RCC 7860 (cell line): Measurements from ENCODE around the gene KIAA0930.
"Not testable (repeated sequence)": the region's sequence is repeated elsewhere in the genome, so short reads cannot be mapped to it uniquely, and the experiment has no call there.

Experiments
- DNase-seq: peaks from one replicate; pipeline ENCODE4 v3.0.0-alpha.2; 2015; ENCODE audit warnings: low spot score
- FAIRE-seq: peaks from 2 replicates; lab custom pipeline; 2012; peaks lifted over from hg19 to GRCh38; lab: Jason Lieb, UNC

KIAA0930 gene

DNA sequence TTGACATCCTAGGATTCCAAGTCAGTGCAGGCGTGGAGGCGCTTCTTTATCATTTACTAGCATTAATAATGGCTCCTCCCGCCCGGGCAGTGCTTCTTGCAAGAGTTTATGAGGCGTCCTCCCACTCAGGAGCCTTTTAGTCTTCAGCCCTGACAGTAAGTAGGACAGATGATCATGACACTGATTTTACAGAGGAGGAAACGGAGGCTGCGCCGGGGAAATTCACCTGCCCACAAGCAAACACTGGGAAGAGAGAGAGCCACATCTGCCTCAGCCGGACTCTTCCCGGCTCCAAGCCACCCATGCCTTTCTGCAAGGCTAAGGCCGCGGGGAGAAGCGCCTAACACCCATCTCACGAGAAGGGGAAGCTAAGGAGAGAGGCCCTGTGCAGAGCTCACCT lies 35.9 kb downstream of the KIAA0930 start:
- DNase-seq (no peak), FAIRE-seq (no peak)

- FAIRE-seq (no peak), DNase-seq (no peak)
Observed at GRCh38 chr22:45204241-45204640, 36.5 kb downstream of the KIAA0930 start.

DNA sequence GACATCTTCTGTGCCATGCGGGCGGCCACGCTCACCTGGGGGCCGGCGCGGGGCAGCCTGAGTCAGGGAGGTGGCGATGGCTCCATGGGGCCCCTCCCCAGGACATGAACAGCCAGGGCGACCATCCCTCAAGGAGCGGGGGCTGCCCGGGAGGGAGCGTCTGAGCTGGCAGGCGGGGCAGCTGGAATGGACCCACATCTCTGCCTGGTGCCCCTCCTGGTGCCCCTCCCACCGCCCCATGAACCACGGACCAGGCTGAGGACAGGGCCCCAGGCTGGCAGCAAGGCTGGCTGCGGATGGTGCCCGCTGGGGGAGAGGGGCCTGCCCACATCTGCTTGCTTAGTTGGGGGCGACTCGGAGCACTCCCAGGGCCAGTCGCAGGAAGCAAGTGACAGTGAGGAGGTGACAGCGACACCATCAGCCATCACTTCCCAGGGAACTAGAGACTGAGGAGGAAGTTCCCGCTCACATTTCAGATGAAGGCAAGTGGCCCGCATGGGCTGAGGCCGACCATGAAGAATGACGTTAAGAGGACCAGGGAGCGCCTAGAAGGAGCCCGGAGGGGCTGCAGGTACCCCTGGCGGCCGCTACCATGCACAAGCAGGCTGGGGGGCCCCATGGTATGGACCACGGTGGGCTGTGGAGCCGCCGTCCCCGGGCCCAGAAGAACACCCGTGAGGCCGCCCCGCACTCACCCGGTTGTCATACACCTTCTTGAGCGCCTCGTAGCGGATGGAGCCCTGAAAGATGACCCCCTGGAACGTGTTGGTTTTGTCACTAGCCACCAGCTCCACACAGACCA lies 37.3 kb downstream of the KIAA0930 start:
- FAIRE-seq (no peak), DNase-seq (no peak)

DNA sequence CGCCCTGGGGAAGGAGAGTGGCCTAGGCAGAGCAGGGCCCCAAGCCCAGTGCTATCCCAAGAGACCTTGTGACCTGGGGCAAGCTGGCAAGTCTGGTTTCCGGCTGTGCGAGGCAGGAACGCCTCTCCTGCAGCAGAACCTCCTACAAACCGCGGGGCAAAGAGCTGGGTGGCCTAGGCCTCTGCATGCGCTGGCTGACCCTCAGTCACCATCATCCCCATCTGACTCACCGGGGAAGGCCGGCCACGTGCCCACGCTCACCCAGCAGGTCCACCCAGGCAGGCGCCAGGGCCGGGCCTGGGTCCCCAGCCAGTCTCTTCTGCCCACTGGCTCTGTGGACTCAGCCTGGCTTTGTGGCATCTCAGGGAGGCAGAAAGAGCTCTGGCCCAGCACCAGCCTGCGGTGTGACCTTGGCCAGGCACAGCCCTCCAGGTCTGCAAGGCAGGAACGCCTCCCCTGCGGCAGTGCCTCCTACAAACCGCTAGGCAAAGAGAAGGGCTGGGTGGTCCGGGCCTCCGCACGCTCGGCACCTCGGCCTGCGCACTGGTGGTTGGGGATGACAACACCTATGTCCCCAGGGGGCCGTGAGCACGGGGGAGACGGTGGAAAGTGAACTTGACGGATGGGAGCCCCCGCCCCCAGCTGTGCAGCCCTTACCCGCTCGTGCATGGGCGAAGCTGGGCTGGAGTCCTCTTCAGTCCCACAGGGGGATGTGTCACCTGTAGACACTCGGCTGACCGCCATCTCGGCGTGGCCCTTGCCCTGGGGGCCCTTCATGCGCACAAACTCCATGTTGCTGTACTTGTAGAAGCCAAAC lies 38.2 kb downstream of the KIAA0930 start:
- FAIRE-seq: no peak
- no peak for DNase-seq

GRCh38 chr22:45201678-45202332 lies 38.9 kb downstream of the KIAA0930 start:
- DNase-seq (no peak), FAIRE-seq (no peak)

GRCh38 chr22:45200860-45201511 lies 39.7 kb downstream of the KIAA0930 start:
- FAIRE-seq: no peak

DNA sequence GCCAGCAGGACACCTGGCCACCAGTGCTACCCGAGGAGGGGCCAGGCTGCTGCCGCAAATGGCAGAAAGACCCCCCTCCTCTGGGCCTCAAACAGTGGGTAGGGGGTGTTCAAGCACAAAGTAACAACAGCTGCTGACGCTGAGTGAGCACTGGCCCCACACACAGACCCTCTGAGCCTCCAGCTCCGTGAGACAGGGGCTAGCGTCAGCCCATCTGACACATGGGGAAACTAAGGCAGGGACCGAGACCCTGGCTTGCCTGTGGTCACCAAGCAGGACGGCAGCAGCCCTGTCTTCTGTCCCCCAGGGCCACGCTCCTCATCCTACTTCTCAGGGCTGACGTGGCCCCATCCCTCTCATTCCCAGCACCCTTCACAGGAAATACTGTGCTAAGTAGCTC lies 40.5 kb downstream of the KIAA0930 start:
- no peak for FAIRE-seq
- DNase-seq: no peak

More at GRCh38 chr22:45200860-45201511, 39.7 kb downstream of the KIAA0930 start:
- DNase-seq: no peak

DNA sequence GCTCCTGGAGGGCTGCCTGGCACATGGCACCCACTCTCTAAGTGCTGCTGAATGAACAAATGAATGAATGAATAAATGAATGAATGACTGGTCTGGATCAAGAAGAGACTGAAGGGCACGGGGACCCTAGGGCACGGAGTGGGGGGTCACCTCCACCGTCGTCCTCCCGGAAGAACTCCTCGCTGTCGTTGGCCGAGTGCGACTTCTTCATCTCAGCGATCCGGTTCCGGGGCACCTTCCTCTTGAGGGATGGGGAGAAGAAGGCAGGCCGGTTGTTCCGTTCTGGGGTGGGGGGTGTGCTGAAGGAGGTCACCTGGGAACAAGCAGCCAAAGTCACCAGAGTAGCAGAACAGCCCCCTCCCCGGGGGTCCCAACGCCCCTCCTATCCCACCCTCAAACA lies 41.0 kb downstream of the KIAA0930 start:
- FAIRE-seq (no peak), DNase-seq (no peak)

DNA sequence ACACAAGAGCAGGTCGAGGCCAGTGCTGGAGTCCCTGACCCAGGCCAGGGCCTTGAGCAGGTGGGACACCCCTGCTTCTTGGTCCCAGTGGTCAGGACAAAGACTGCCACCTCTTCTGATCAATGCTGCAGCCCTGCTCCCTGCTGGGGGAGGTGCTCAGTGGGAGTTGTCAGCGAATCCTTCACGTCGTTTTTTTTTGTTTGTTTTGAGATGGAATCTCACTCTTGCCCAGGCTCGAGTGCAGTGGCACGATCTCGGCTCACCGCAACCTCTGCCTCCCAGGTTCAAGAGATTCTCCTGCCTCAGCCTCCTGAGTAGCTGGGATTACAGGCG lies 42.3 kb downstream of the KIAA0930 start:
- no peak for FAIRE-seq
- DNase-seq: no peak

DNA sequence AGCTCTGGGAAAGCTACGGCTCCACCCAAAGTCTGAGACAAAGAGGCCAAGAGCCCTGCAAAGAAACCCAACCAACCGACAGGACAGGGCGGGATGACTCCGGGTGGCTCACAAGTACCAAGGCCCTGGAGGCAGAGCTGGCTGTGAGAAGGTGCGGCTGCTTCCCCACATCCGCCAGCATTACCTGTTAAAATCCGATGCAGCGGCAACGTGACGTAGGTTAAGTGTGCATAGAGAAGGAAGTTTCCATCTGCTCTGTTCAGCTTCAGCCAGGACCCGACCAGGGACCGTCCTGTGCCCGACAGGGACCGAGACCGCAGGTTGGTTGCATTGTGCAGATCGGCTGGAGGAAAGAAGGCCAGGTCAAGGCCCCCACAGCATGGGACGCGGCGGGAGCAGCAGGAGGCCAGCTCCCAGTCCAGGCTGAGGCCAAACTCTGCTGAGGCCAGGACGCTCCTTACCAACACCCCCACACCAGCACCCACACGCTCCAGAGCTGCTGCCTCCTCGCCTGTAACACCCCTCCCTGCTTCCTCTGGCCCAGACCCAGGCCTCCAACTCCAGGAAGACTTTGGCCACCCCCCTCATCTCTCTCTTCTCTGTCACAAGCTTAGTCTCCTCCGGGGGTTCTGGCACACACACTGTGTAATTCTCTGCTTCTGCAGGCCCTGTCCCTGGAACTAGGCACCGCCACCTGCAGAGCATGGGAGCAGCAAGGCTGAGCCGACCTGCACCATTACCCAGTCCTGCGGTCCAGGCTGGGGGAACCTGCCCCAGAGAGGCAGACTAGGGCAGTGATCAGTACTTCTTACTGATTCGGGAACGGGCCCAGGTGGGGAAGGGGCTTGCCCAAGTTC lies 42.9 kb downstream of the KIAA0930 start:
- DNase-seq (no peak), FAIRE-seq (no peak)

- FAIRE-seq (no peak), DNase-seq (no peak)
Observed at GRCh38 chr22:45196926-45197605, 43.6 kb downstream of the KIAA0930 start.

- DNase-seq: no peak
- no peak for FAIRE-seq
Observed at GRCh38 chr22:45196308-45196707, 44.4 kb downstream of the KIAA0930 start.

GRCh38 chr22:45195616-45196015 lies 45.1 kb downstream of the KIAA0930 start:
- no peak for DNase-seq
- no peak for FAIRE-seq

DNA sequence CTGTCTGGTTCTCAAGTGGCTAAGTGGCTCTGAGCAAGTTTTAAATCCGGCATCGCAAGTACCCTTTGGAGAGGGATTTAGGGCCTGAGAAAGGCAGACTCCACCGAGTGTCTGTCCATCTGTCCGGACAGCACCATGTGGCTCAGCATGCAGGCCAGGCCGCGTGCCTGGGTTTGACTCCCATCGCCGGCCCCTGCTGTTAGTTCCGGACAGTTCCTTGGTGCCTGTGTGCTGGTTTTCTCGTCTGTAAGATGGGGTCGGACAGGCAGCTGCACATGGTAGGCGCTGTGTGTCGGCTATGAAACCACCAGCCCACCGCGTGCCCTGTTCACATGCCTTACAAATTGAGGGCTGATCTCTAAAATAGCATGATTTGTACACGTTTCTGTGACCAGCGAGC lies 46.0 kb downstream of the KIAA0930 start:
- FAIRE-seq (no peak), DNase-seq (no peak)

DNA sequence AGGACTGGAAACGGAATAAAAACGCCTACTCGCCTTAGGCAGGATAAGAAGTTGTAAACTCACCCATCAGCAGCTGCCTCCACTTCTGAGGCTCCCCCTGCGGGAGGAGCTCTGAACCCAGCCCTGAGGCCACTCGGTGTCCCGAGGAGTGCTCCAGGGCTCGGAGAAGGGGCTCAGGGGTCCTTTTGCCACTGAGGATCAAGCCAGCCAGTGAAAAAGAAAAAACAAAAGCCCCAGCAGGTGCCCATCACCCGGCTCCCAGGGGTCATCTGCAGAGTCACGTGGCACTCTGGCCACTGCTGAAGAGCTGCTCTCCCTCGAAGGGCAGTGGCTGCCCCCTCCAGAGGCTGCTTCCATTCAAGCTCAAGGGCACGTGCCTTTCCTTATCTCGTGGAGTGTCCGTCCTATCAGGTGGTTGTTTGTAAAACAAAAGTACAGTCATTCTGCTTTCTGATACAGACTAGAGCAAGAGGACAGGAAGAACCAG lies 48.0 kb downstream of the KIAA0930 start:
- FAIRE-seq (no peak), DNase-seq (no peak)

GRCh38 chr22:45191746-45192145 lies 48.9 kb downstream of the KIAA0930 start:
- DNase-seq, FAIRE-seq: not testable (repeated sequence)

DNA sequence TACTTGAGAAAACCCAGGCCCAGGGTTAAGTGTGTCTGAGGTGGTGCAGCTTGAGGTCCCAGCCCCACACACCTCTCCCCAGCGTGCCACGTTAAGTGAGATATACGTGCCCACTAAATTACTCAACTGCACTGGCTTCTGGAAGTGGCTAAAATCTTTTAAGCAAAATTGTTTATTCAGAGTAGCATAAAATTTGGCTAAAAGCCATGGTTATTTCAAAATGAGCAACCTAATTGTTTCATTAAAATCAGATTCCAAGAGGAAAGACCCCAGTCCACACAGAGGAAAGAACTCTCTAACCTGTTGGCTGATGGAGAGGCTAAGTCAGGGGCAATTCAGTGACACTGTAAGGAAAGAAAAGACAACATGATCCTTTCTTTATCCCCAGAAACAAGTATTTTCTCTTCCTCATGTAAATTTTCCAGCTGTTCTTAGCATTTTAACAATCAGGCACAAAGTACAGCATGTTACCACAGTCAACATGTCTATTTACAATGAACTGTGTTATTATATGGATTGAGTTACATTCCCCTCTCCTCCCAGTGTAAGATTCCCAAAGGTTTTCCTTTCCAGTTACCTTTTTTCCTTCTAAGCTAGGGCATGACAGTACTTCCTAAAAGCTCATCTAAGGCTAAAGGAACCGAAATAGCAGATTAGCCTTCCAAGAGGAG lies 50.4 kb downstream of the KIAA0930 start:
- FAIRE-seq (no peak), DNase-seq (no peak)

DNA sequence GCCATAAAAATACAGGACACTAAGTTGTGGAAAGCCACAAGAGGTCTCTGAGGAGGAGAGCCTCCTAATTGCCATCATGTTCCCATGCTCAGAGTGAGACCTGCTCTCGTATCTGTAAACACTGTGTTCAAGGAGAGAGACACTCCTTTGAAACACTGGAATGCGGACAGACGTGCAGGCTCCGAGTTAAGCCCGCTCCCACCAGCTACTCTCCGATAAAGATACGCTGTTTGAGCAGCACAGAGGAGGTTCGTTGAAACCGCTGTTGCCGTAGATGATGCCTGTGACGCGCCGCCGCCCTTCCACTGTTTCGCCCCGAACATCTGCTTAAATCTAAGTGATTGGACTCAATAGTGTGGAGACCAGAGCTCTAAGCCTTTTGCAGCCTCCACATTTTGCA lies 51.9 kb downstream of the KIAA0930 start:
- FAIRE-seq (no peak), DNase-seq (no peak)

DNA sequence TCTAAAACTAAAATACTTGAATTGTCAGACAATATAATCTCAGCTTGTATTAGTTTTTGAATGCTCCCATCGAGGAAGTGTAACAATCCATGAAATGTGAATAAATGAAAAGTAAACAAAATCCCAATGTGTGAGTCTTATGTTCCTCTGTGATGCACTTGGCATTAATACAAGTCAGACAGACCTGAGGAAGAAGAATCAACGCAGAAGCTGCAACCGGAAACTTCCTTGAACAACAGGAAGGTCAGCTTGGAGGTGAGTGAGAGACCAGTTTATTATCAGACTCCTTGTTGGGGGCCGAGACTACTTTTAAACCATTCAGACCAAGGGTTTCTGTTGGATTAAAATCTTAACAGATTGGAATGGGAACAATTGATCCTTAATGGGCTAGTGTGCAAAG lies 52.8 kb downstream of the KIAA0930 start:
- FAIRE-seq (no peak), DNase-seq (no peak)
